Caki2 (cell line): ENCODE measurements around the gene OSBPL2. TPM values are rescaled to one million over a fixed set of nuclear protein-coding genes. Genes with fewer than 3 reads are reported as not detected.

Experiments used
- DNase-seq: peaks from one replicate; pipeline ENCODE4 v3.0.0-alpha.2; 2015; ENCODE audit warnings: low read depth
- in situ Hi-C: cut with HindIII; loops from 2 replicates; pipeline ENCODE4 v1.10.0; 2016; ENCODE audit warnings: low sequenced_read_pairs, low pct_unique_long_range_greater_than_20kb, mixed read lengths
- total RNA-seq: library from RNA; depleted of rRNA; stranded (reverse); fragments of >200 nt; shearing (Covaris generic); gene quantifications from 2 replicates; pipeline ENCODE4 v1.2.3, GENCODE V29; 2014; ENCODE audit warnings: low replicate concordance

The OSBPL2 gene
- total RNA-seq, 1 experiment from 2014 or later: 14.0 TPM

DNA sequence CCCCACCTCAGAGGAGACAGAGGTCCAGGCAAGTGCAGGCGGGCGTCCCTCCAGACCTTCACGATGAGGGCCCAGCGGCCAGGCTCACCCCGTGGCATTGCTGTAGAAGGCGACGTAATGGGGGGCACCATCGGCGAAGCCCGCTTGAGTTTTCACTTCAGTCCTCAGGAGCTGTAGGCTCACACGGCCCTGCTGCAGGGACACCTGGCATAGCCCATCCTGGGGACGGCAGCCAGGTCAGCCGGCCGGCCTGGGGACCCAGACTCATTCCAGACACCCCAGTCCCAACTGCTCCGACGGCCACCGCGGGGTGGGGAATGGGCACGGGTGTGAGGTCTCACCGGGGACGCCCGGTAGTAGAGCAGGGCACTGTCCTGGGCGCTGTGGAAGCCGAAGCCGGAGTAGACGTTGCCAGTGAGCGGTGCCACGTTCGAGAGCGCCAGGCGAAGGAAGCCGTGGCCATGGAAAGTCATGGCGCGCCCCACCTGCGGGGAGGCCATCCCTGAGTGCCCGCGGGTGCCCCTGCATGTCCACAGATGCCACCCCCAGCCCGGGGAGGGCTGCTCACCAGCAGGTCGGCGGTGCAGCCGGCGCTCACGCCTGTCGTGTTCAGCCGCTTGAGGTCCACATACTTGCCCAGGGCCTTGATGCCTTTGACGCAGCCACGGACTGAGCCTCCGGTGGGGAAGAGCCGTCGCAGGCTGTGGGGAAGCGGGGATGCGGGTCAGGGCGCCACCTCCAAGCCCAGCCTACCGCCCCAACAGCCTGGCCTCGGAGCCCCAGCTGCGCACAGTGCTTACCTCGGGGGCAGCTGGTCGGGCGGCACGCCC, 73.7 kb downstream of the OSBPL2 start:
- in situ Hi-C loops: no loop called here
- DNase-seq: no peak

DNA sequence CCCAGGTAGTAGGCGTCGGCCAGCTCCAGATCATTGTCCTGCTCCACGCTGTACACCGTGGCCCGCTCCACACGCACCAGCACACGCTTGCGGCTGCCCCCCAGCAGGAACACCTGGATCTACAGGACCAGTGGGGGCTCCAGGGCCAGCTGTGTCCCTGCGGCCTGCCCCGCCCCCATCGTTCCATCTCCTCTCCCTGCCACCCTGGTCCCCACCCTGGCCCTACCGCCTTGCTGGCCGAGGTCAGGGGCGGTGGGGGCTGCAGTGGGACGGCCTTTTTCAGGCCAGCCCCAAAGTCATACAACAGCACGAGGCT, 74.3 kb downstream of the OSBPL2 start:
- DNase-seq: no peak
- in situ Hi-C loops: no loop called here

DNA sequence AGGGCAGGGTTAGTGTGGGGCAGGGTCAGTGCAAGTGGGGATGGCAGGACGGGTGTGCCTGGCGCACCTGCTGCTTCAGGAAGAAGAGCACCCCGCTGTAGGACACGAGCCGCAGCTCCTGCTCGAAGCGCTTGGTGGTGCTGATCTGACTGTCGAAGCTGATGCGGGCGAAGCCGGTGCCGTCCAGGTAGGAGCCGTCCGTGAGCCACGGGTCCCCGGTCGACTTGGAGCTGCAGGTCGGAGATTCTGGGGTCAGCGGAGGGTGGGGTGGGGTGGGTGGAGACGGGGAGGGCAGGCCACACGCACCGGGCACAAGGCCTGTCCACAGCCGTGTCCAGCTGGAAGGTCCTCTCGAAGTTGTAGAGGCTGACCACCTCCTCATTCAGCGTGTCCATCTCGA, 74.7 kb downstream of the OSBPL2 start:
- in situ Hi-C loops: no loop called here
- DNase-seq: no peak

DNA sequence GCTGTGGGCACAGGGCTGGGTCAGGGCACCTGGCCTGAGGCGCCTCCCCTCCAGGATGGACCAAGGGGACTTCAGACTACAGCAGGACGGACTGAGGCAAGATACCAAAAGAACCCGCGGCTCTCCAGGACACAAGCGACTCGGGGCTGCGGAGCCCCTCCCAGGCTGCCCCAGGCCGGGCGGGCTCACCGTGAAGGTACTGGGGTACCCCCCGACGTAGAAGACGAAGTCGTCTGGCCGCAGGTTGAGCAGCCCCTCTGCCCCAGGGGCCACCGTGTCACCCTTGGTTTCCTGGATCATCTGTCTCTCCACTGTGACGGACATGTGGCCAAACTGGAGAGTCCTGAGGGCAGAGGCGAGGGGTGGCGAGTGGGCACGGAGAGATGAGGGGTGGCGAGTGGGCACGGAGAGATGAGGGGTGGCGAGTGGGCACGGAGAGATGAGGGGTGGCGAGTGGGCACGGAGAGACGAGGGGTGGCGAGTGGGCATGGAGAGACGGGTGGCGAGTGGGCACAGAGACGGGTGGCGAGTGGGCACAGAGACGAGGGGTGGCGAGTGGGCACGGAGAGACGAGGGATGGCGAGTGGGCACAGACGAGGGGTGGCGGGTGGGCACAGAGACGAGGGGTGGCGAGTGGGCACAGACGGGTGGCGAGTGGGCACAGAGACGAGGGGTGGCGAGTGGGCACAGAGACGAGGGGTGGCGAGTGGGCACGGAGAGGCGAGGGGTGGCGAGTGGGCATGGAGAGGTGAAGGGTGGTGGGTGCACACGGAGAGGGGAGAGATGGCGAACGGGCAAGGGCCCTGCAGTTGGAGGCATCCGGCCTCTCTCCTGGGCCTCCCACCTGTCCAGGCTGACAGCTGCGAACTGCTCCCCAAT, 75.4 kb downstream of the OSBPL2 start:
- no peak for DNase-seq
- in situ Hi-C loops: no loop called here

DNA sequence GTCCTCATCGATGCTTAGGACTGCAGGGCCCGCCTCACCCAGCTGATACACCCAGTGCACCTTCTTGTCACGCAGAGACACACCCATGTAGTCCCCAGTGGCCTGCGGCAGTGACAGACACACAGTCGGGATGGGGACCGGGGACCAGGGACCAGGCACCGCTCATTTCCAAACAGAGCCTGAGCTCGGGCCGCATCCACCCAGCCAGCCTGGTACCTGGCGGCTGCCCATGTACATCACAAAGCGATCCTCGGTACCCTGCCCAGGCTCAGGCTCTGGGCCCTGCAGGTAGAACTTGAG, 76.0 kb downstream of the OSBPL2 start:
- no peak for DNase-seq
- in situ Hi-C loops: no loop called here

DNA sequence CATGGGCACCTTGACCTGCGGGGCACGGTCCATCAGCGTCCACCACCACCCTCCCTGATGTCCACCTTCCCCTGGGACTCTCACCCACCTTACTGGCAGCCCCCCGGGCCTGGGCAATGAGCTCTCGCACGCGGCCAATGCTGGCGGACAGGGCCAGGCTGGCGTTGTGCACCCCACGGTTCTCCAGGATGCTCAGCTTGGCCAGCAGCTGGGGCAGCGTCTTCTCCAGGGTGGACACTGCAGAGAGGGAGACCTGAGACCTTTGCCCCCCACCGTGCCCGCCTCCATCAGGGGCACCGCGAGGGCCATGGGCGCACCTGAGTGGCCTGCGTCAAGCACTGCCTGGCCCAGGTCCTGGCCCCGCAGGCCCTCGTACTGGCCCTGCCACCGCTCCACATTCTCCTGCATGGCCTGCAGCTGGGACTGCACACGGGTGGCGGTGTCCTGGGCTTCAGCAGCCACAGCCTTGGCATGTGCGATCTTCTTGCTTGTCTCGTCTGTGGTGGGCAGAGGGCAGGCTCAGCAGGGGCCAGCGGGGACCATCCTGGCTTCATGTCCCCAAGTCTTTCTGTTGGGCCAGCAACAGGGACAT, 76.5 kb downstream of the OSBPL2 start:
- in situ Hi-C loops: no loop called here

DNA sequence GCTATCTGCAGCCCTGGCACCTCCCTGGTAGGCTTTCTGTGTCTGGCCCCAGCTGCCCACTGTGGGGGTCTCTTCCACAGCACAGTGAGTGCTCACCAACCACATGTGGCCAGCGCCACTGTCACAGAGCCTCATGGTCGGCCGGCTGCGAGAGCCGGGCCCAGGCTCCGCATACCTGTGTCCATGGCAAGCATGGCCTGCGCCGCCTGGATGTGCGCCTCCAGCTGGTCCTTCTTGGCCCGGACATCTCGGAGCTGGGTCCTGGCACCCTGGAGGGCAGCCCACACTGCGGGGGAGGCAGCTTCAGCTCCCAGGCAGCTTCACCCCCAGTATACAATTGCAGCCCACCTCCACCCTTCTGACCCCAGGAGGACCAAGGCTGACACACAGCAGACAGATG, 77.5 kb downstream of the OSBPL2 start:
- in situ Hi-C loops: no loop called here
- DNase-seq: no peak

More for the DNA sequence above, 76.5 kb downstream of the OSBPL2 start:
- no peak for DNase-seq

DNA sequence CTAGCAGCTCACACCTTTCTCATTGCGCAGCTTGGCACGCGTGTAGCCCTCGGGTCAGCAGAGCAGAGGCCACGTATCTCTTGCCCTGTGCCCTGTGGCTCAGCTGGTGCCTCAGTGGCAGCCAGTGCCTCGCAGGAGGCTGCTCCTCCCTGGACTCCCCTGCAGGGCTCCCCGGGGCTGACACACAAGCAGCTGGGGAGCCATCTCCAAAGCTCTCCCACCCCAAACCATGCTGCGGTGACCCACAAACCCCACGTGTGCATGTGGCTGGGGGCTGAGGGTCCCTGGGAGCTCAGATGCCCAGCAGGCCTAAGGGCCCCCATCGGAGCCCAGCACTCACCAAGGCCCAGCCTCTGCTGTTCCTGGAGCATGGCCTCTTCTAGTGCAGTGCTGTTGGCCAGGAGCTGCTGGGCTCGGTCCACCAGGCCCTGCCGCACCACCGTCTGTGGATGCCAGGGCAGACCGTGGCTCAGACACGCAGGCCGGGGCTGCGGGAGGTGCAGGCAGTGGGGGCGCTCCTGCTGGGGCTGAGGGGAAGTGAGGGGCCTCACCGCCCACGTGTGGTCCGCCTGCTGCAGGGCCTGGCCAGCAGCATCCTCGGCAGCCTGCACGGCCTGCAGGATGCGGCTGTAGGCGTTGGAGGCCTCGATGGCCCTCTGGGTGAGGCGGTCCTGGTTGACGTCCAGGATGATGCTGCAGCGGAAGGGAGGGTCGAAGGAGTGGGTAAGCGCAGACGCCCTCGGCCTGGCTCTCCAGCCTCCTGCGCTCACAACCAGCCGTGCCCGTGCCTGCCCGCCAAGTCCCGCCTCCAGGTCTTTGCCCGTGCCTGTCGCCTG, 78.2 kb downstream of the OSBPL2 start:
- in situ Hi-C loops: no loop called here
- DNase-seq: no peak

DNA sequence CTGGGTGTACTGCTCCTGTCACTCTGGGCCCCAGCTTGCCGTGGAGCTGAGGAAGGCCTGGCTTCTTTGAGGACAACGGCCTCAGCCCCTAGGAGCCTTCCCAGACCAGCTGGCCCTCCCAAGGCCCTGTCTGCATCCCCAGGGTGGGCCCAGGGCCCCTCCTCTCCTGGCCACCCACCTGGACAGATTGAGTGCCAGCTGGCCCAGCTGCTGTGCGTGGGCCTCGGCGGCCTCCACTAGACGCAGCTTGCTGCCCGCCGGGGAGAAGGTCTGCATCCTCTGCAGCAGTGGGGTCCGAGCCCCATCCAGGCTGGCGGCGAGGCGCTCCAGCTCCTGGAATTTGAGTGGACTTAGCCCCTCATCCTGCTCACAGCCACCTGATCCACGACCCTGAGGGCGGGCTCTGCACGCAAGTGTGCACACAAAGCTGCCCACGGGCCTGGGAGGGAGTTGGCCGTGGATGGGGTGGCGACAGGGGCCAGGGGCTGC, 78.9 kb downstream of the OSBPL2 start:
- in situ Hi-C loops: no loop called here
- DNase-seq: no peak

DNA sequence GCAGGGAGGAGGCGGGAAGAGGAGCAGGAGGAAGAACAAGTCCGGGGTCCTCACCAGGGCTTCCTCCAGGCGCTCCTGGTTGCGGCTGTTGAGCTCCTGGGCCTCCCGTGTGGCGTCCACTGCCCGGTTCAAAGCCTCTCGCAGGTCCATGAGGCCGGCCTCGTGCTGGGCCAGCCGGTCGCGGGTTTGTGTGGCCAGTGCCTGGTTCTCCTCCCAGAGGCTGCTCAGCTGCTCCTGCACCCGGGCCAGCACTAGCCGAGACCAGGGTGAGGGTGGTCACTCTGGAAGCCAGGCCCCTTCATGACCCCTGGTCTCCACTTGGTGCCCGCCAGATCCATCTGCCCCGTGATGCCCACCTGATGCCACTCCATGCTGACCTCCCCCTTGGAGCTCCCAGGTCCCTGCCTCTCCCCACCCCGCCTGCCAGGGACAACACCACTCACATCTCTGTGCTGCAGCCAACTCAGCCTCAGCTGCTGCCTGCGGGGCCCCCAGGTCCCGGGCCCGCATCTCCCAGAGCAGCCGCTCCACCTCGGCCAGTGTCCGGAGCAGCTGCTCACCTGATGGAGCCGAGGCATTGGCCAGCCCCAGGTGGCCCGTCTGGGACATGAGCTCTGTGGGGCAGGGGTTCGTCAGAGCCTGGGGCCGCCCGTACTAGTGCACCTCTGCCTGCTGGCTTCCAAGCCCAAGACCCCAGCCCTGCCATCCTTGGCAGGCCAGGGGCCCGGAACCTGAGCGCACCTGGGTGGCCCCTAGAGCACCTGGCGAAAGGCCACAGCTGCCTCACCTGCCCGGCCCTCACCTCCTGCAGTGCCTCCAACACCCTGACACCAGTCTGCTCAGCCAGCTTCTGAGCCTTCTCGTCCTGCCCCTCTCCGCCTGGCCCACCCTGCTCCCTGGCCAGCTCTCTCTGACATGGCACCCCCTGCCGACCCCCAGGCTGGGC, 80.4 kb downstream of the OSBPL2 start:
- in situ Hi-C loops: no loop called here
- DNase-seq: no peak

DNA sequence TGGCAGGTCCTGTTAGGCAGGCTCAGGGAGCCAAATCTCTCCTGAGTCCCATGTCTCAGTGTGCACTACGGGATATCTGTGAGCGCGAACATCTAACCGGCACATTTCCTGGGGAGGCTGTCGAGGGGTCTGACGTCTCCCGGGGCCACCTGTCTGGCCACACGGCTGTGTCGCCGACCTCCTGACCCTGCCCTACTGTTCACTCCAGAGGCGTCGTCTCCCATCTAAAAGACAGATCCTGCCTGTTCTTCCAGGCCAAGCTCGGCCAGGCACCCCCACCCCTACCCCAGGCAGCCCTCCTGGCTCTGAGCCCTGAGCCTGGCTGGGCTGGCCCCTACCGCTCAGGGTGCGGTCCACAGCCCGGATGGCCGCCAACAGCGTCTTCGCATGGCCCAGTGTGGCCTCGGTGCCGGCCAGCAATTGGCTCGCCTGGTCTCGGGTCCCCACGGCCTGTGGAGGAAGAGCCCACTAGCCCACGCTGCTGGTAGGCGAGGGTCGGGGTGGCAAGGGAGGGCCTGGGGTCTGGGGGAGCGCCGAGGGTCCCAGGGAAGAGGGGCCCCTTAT, 81.1 kb downstream of the OSBPL2 start:
- in situ Hi-C loops: no loop called here

DNA sequence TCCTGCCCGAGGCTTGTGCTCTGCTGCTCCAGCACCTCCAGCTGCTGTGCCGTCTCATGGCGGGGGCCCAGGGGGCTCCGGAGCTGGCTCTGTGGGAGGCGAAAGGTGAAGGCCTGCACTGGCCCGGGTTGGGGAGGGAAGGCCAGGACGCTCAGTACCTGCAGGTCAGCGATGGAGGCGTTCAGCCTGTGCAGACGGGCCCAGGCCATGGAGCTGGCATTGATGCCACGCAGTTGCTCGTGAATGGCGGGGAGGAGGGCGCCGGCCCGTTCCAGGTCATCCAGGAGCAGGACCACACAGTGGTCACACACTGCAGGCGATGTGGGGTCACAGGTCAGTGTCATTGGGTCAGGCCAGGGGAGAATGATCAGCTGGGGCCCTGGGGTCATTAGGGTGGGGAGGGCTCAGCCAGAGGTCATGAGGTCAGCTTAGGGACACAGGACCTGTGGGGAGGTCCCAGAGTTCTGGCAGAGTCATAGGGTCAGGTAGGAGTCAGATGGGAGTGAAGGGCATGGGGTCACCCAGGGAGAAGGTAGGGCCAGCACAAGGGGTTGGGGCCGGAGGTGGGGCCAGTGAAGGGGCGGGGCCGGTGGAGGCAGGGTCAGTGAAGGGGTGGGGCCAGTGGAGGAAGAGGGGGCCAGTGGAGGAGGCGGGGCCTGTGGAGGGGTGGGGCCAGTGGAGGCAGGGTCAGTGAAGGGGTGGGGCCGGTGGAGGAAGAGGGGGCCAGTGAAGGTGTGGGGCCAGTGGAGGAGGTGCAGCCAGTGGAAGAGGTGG, 82.4 kb downstream of the OSBPL2 start:
- in situ Hi-C loops: no loop called here
- no peak for DNase-seq

More for the DNA sequence above, 81.1 kb downstream of the OSBPL2 start:
- DNase-seq: no peak

DNA sequence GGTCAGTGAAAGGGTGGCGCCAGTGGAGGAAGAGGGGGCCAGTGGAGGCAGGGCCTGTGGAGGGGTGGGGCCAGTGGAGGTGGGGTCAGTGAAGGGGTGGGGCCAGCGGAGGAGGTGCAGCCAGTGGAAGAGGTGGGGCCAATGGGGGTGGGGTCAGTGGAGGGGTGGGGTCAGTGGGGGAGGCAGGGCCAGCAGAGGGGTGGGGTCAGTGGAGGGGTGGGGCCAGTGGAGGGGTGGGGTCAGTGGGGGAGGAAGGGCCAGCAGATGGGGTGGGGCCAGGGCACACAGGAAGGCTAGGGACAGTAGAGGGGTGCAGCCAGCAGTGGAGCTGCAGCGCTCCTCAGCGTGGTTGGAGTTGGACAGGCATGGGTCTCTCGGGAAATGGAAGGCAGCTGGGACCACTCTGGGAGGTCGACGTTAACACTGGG, 83.2 kb downstream of the OSBPL2 start:
- no peak for DNase-seq
- in situ Hi-C loops: no loop called here

DNA sequence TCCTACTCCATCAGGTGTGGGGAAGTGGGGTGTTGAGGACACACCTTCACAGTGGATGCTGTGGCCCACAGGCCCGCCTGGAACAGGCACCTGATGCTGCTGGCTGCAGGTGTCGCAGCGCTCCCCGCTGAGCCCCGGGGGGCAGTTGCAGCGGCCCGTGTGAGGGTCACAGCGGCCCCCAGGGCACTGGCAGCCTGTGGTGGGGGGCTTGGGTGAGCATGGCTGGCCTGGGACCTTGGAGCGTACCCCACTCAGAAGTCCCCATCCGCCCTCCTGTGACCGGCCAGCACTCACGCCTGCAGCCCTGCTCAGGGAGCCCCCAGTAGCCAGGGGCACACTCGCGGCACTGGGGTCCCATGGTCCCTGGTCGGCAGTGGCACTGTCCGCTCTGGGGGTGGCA, 83.7 kb downstream of the OSBPL2 start:
- in situ Hi-C loops: no loop called here
- no peak for DNase-seq

DNA sequence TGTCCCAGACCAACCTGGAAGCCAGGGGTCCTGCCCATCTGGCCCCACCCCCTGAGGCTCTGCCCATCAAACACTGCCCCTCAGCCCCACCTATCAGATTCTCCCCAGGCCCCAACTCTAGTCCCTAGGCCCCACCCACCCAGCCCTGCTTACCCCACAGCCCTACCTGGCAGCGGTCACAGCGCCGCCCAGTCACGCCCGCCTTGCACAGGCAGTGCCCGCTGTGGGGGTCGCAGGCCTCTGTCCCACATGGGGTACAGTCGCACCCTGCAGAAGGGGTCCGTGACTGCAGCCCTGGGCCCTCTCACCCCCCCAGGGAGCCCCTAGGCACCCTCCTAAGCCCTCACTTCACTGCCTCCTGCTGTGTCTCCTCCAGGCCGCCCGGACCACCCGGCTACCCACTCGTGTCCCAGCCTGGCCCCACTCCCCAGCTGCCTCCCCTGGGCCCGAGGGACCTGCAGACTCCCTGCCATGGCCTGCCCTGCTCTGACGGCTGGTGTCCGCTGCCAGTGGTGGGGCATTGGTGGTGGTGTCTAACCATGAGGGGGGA, 84.2 kb downstream of the OSBPL2 start:
- in situ Hi-C loops: no loop called here
- DNase-seq: no peak
